A549 treated with CORT108297 at 1 μM for 4 hours (cell line): ENCODE data around the gene PDC. TPM values are rescaled to one million over a fixed set of nuclear protein-coding genes. Genes with fewer than 3 reads are reported as not detected.

ENCODE experiments used
- total RNA-seq: library from RNA; stranded (reverse); fragments of 200-300 nt; extraction: Qiagen RNA extraction; gene quantifications from 5 replicates; pipeline ENCODE4 v1.2.3, GENCODE V29; 2022

PDC gene
- total RNA-seq: not detected in 5 replicates

DNA sequence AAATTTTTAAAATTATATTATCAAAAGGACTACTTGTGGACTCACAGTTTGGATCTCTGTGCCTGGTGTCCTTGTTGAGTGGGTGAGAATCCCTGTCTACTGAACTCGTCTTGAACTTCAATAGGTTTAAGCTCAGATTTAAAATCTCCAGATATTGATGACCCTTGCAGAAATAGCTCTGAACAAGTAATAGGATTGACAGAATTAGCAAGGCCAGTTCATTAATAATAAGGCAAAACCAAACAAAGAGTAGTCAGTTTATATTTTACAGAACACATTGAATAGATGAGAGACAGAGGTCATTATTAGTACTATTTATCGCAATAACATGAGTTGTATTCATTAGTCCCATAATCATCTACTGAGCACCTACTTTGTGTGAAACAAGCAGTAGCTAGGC, at the start of gene PDC:
PDC (minus strand) TSS at position 101 of the 400 bp plus-strand sequence. CDS start 11,655 bp downstream, outside the sequence.

Other genes with a start within 250 kb of the PDC start
- gene PRG4, start 164.8 kb downstream of the PDC start, total RNA-seq: 0.08 to 0.16 TPM (median 0.12 TPM) in 5 replicates
- 40.9 to 46.7 TPM (median 43.9 TPM) in 5 replicates for gene TPR, start 85.9 kb downstream of the PDC start, total RNA-seq
- gene ODR4, start 85.3 kb downstream of the PDC start, total RNA-seq: 15.0 to 18.1 TPM (median 16.3 TPM) in 5 replicates
- 5.6 to 13.3 TPM (median 7.0 TPM) in 5 replicates for gene PTGS2, start 219.3 kb upstream of the PDC start, total RNA-seq